NB4 (cell line): ENCODE results near the gene GPR176.

ENCODE experiments used
- POLR2A ChIP-seq: IDR thresholded peaks from 2 replicates; pipeline ENCODE4 v1.6.1; 2011; ENCODE audit warnings: mild to moderate bottlenecking; ENCODE audit not compliant: insufficient read length; ENCODE audit errors: extremely low read depth
- TF ChIP-seq, protein P1 (sequence below): IDR thresholded peaks from one replicate; pipeline ENCODE4 v1.5.1; 2012; ENCODE audit warnings: low read depth, low read length
- TF ChIP-seq, protein P2 (sequence below): IDR thresholded peaks from 2 replicates; pipeline ENCODE4 v1.6.1; 2011; ENCODE audit warnings: low read depth, low read length

DNA sequence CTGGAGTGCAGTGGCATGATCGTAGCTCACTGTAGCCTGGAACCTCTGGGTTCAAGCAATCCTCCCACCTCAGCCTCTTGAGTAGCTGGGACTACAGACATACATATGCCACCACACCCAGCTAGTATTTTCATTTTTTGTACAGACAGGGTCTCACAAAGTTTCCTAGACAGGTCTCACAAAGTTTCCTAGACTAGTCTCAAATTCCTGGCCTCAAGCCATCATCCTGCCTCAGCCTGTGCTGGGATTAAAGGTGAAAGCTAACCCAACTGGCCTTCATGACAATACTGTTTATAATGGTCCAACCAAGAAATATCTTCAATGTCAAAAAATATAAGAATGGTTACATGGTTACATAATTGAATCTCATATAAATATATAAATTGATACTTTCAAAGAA lies 24.0 kb downstream of the GPR176 start:
- TF ChIP-seq, protein P1, sequence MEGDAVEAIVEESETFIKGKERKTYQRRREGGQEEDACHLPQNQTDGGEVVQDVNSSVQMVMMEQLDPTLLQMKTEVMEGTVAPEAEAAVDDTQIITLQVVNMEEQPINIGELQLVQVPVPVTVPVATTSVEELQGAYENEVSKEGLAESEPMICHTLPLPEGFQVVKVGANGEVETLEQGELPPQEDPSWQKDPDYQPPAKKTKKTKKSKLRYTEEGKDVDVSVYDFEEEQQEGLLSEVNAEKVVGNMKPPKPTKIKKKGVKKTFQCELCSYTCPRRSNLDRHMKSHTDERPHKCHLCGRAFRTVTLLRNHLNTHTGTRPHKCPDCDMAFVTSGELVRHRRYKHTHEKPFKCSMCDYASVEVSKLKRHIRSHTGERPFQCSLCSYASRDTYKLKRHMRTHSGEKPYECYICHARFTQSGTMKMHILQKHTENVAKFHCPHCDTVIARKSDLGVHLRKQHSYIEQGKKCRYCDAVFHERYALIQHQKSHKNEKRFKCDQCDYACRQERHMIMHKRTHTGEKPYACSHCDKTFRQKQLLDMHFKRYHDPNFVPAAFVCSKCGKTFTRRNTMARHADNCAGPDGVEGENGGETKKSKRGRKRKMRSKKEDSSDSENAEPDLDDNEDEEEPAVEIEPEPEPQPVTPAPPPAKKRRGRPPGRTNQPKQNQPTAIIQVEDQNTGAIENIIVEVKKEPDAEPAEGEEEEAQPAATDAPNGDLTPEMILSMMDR: no peak
- TF ChIP-seq POLR2A: no peak
- TF ChIP-seq, protein P2, sequence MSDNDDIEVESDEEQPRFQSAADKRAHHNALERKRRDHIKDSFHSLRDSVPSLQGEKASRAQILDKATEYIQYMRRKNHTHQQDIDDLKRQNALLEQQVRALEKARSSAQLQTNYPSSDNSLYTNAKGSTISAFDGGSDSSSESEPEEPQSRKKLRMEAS: no peak
